IMR-90 (cell line): ENCODE data around the gene THBS1.

Experiments used
- CTCF ChIP-seq: conservative IDR thresholded peaks from 2 replicates; pipeline ENCODE4 v1.5.1; 2012; ENCODE audit warnings: mild to moderate bottlenecking, low read depth, low read length, improper control_type of control experiment
- FOS ChIP-seq: fragments of 150-350 bp; IDR thresholded peaks from 2 replicates; pipeline ENCODE4 v1.6.1; 2016; ENCODE audit warnings: low read depth, low read length
- RCOR1 ChIP-seq: IDR thresholded peaks from 2 replicates; pipeline ENCODE4 v1.6.1; 2012; ENCODE audit warnings: mild to moderate bottlenecking, low read length, improper control_type of control experiment; ENCODE audit not compliant: insufficient replicate concordance
- SMC3 ChIP-seq: fragments of 150-350 bp; IDR thresholded peaks from 2 replicates; pipeline ENCODE4 v1.6.1; 2016; ENCODE audit warnings: low read depth, mild to moderate bottlenecking, antibody characterized with exemption, low read length, moderate library complexity

GRCh38 chr15:39558421-39558820 is 22.5 kb upstream of the THBS1 start:
- TF ChIP-seq CTCF: no peak
- no peak for TF ChIP-seq RCOR1
- TF ChIP-seq SMC3: no peak
- TF ChIP-seq FOS: no peak
